ENCODE data around the gene PEX6.
"Not testable (repeated sequence)": the region's sequence is repeated elsewhere in the genome, so short reads cannot be mapped to it uniquely, and the experiment has no call there.

Gene PEX6

GRCh38 chr6:43001843-43002242 is 22.9 kb upstream of the PEX6 start:
- DNase-seq (ENCODE audit: low read depth in 2 of 2), result no peak
- H3K4me3 ChIP-seq (replicated peaks in 1 of 2; ENCODE audit: low read depth in 2 of 2, low read length in 2 of 2), result no peak overlapping the region
- no peak for TF ChIP-seq CTCF (IDR thresholded peaks at IDR 0.05; ENCODE audit: low read depth, low read length)

GRCh38 chr6:42998205-42998604 is 19.2 kb upstream of the PEX6 start:
- not testable (repeated sequence) for H3K4me3 ChIP-seq (replicated peaks in 1 of 2; ENCODE audit: low read depth in 2 of 2, low read length in 2 of 2); DNase-seq (ENCODE audit: low read depth in 2 of 2)

GRCh38 chr6:42996513-42996912 is 17.5 kb upstream of the PEX6 start:
- no peak for DNase-seq (ENCODE audit: low read depth in 2 of 2)
- no peak overlapping the region for H3K4me3 ChIP-seq (replicated peaks in 1 of 2; ENCODE audit: low read depth in 2 of 2, low read length in 2 of 2)
- peak; percentile 6 for TF ChIP-seq CTCF (IDR thresholded peaks at IDR 0.05; ENCODE audit: low read depth, low read length)

GRCh38 chr6:42993445-42993844 is 14.5 kb upstream of the PEX6 start:
- no peak for DNase-seq (ENCODE audit: low read depth in 2 of 2)
- H3K4me3 ChIP-seq (replicated peaks in 1 of 2; ENCODE audit: low read depth in 2 of 2, low read length in 2 of 2), result no peak overlapping the region
- no peak for TF ChIP-seq CTCF (IDR thresholded peaks at IDR 0.05; ENCODE audit: low read depth, low read length)

GRCh38 chr6:42989923-42990322 is 10.9 kb upstream of the PEX6 start:
- no peak for TF ChIP-seq CTCF (IDR thresholded peaks at IDR 0.05; ENCODE audit: low read depth, low read length)
- no peak for DNase-seq (ENCODE audit: low read depth in 2 of 2)

GRCh38 chr6:42988486-42989020 is 9.6 kb upstream of the PEX6 start:
- peak; percentile 63 to 67 for DNase-seq (ENCODE audit: low read depth in 2 of 2)
- no peak for TF ChIP-seq CTCF (IDR thresholded peaks at IDR 0.05; ENCODE audit: low read depth, low read length)
- H3K4me3 ChIP-seq (replicated peaks in 1 of 2; ENCODE audit: low read depth in 2 of 2, low read length in 2 of 2), result no peak overlapping the region

More at GRCh38 chr6:42989923-42990322, 10.9 kb upstream of the PEX6 start:
- no peak overlapping the region for H3K4me3 ChIP-seq (replicated peaks in 1 of 2; ENCODE audit: low read depth in 2 of 2, low read length in 2 of 2)

- no peak for TF ChIP-seq CTCF (IDR thresholded peaks at IDR 0.05; ENCODE audit: low read depth, low read length)
- peak in 1 of 2 donors; percentile 21 for DNase-seq (ENCODE audit: low read depth in 2 of 2)
- H3K4me3 ChIP-seq (replicated peaks in 1 of 2; ENCODE audit: low read depth in 2 of 2, low read length in 2 of 2), result no peak overlapping the region
These were observed 8.8 kb upstream of the PEX6 start for GRCh38 chr6:42987533-42988451.

Measured in cardiac fibroblast (primary cell).